H7 (cell line): Measurements from ENCODE around the gene FKRP. TPM values are rescaled to one million over a fixed set of nuclear protein-coding genes. Genes with fewer than 3 reads are reported as not detected.
A peak's percentile ranks its signal among the peaks of the same experiment; 100 is the strongest.
"Not testable (repeated sequence)": the region's sequence is repeated elsewhere in the genome, so short reads cannot be mapped to it uniquely, and the experiment has no call there.

ENCODE experiments used
- DNase-seq: peaks from one replicate; pipeline ENCODE4 v3.0.0; 2012
- H3K27me3 ChIP-seq: 2 replicates; pipeline ENCODE4 v1.6.0; 2011; ENCODE audit warnings: mild to moderate bottlenecking, low read length; ENCODE audit not compliant: control insufficient read depth, insufficient read depth
- H3K36me3 ChIP-seq: replicated peaks from 2 replicates; pipeline ENCODE4 v1.5.1; 2011; ENCODE audit warnings: low read length; ENCODE audit not compliant: control insufficient read depth, insufficient read depth
- H3K4me3 ChIP-seq: 2 replicates; pipeline ENCODE4 v1.5.1; 2011; ENCODE audit warnings: low read depth, mild to moderate bottlenecking, control low read depth, low read length, moderate library complexity; ENCODE audit not compliant: insufficient read depth
- total RNA-seq: library from RNA; depleted of rRNA; stranded (reverse); fragments of >200 nt; shearing (Covaris generic); gene quantifications from 2 replicates; pipeline ENCODE4 v1.2.3, GENCODE V29; 2014; rRNA removed

The FKRP gene
- total RNA-seq: 15.8 and 22.4 TPM in 2 replicates

GRCh38 chr19:46745521-46746280 is at the start of gene FKRP:
Gene FKRP (plus strand): TSS chr19:46746057. CDS start chr19:46755451, 9,394 bp downstream.
- Histone ChIP-seq H3K36me3 (no peaks in the 10 kb centered on the region; the same call in 1 of the 2 replicates), H3K27me3 (no peaks in the 10 kb centered on the region), H3K4me3 (peak within 1 kb of the TSS; percentile 91)
- peak; percentile 91 for DNase-seq

GRCh38 chr19:46696866-46697203 is 49.0 kb upstream of the FKRP start:
- Histone ChIP-seq H3K36me3 (peaks cover 56% of the 10 kb centered on the region), H3K4me3 (no peak overlapping the region; the same call in 1 of the 2 replicates), H3K27me3 (no peaks in the 10 kb centered on the region)
- DNase-seq: no peak

- no peaks in the 10 kb centered on the region for H3K27me3 ChIP-seq
- H3K4me3 ChIP-seq: peak overlapping the region; percentile 24
- DNase-seq: peak; percentile 100
- H3K36me3 ChIP-seq: peaks cover 54% of the 10 kb centered on the region
Observed at GRCh38 chr19:46697204-46697960, 48.5 kb upstream of the FKRP start.

- Histone ChIP-seq H3K36me3 (peaks cover 44% of the 10 kb centered on the region), H3K4me3 (no peak overlapping the region), H3K27me3 (no peaks in the 10 kb centered on the region)
- DNase-seq: no peak
Observed at GRCh38 chr19:46698395-46699321, 47.2 kb upstream of the FKRP start.

- H3K27me3 ChIP-seq: no peaks in the 10 kb centered on the region
- peaks cover 37% of the 10 kb centered on the region for H3K36me3 ChIP-seq
- no peak overlapping the region for H3K4me3 ChIP-seq
- DNase-seq: no peak
Observed at GRCh38 chr19:46700704-46701103, 45.2 kb upstream of the FKRP start.

GRCh38 chr19:46704379-46705076 is 41.3 kb upstream of the FKRP start:
- Histone ChIP-seq H3K36me3 (peaks cover 34% of the 10 kb centered on the region), H3K4me3 (no peak overlapping the region), H3K27me3 (no peaks in the 10 kb centered on the region)
- DNase-seq: peak; percentile 93

GRCh38 chr19:46710687-46711086 is 35.2 kb upstream of the FKRP start:
- DNase-seq: peak; percentile 96
- H3K27me3 ChIP-seq: no peaks in the 10 kb centered on the region
- H3K4me3 ChIP-seq: no peak overlapping the region
- peaks cover 15% of the 10 kb centered on the region for H3K36me3 ChIP-seq

GRCh38 chr19:46712768-46713338 is 33.0 kb upstream of the FKRP start:
- not testable (repeated sequence) for H3K4me3 ChIP-seq, H3K36me3 ChIP-seq, H3K27me3 ChIP-seq
- DNase-seq: peak; percentile 11

- peak overlapping the region; percentile 53 for H3K4me3 ChIP-seq
- H3K27me3 ChIP-seq: no peaks in the 10 kb centered on the region
- DNase-seq: peak; percentile 99
- peaks cover 6% of the 10 kb centered on the region for H3K36me3 ChIP-seq
Observed at GRCh38 chr19:46713781-46714443, 31.9 kb upstream of the FKRP start.

- Histone ChIP-seq H3K36me3 (peaks cover 3% of the 10 kb centered on the region), H3K27me3 (no peaks in the 10 kb centered on the region), H3K4me3 (peak overlapping the region; percentile 53)
- no peak for DNase-seq
Observed at GRCh38 chr19:46714444-46715106, 31.3 kb upstream of the FKRP start.

- Histone ChIP-seq H3K27me3 (no peaks in the 10 kb centered on the region), H3K4me3 (peak overlapping the region; percentile 77), H3K36me3 (peaks cover 3% of the 10 kb centered on the region)
- DNase-seq: peak; percentile 66
Observed at GRCh38 chr19:46715620-46715974, 30.3 kb upstream of the FKRP start.

GRCh38 chr19:46715975-46716671 is 29.7 kb upstream of the FKRP start:
- no peaks in the 10 kb centered on the region for H3K27me3 ChIP-seq
- H3K4me3 ChIP-seq: peak overlapping the region; percentile 77
- peaks cover 8% of the 10 kb centered on the region for H3K36me3 ChIP-seq
- DNase-seq: peak; percentile 91
